SKM-1 treated with dmso at 0.1 percent for 144 hours (cell line): ENCODE results near the gene PARVB.

ENCODE experiments used
- DNase-seq: peaks from one replicate; lab custom pipeline; 2025; ENCODE audit not compliant: unreplicated experiment; lab: John Stamatoyannopoulos, UW

The PARVB gene

DNA sequence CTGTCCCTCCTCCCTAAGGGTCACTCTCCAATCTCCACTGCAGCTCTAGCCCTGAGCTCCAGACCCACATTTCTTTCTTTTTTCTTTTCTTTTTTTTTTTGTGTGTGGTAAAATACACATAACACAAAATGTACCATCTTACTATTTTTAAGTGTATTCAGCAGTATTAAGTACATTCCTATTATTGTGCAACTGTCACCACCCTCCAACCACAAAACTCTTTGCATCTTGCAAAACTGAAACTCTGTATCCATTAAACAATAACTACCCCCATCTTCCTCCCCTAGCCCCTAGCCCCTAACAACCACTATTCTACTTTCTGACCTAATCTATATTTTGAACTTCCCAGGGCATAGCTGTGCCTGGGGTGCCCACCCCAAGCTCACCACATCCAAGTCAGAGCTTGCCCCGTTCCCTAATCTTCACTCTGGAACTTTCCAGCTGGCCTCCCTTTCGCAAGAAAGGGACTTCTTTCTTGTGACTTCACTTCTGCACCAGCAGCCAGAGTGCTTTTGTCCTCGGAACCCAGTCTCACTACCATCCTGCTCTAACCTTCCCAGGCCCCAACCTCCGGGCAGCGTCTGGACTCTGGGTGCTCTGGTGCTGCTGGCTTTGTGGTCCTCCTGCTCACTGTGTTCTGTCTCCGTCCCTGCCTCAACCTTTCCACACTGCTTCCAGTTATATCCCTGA, 187.3 kb downstream of the PARVB start:
- DNase-seq, result no peak

DNA sequence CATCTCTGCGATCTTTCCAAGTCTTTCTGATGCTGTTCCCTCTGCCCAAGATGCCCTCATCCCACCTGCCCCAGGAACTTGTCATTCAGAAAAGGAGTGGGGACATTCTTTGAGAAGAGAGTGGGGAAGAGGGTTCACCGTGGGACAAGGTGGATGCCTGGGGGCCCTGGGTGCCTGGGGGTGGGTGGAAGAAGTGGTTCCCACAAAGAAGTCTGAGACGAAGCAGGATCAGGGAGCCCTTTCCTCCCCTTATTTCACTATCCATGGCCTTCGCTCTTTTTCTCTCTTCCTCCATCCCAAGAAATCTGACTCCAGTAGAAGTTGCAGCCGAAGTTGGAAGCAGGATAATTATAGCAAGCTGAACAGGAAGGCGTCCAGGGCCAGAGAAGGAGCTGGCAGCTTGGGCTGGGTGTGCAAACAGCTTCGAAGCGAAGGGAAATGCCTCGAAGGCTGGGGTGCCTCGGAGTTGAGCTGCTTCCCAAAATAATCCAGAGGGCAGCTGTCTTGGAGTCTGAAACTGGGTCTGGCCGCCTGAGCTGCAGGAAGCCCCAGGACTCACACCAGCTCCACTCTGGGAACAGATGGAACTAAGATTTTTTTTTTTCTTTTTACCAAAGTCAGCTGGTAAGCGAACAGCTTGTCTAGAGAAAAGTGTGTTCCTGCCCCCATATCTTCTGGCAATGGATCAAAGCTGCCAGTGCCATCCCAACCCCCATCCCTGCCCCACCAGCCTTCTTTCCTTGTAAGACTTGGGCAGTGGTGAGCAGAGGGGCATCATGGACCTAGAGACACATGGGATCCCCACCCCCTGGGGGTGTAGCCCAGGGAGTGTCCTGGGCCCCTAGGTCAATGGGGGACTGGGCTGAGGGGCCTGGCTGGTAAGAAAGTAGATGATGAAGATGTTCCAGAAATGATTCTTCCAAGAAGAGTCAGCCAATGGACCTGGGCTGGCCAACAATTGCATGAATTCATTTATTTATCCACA, 188.1 kb downstream of the PARVB start:
- DNase-seq, result no peak

DNA sequence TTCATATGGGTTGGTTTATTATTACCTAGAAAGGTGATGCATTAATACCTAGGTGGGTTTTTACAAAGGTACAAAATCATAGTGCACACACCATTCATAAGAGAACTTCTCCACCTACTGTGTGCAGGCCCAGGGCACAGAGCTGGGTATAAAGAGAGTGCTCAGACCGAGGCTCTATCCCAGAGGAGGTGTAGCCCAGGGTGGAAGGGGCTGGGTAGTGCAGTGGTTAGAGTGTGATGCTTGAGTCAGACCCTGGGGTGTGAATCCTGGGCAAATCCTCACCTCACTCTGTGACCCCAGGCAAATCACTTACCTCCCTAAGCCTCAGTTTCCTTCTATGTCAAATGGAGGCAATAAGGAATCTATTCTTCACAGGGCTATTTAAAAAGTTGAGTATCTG, 188.8 kb downstream of the PARVB start:
- DNase-seq, result no peak

DNA sequence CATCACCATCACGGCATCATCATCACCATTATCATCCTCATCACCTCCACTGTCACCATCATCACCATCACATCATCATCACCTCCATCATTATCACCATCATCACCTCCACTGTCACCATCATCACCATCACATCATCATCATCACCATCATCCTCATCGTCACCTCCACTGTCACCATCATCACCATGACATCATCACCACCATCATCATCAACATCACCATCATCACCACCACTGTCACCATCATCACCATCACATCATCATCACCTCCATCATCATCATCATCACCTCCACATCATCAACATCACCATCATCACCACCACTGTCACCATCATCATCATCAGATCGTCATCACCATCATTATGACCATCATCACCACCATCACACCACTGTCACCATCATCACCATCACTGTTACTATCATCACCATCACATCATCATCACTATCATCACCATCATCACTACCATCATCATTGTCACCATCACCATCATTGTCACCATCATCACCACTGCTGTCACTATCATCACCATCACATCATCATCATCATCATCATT, 189.5 kb downstream of the PARVB start:
- no peak for DNase-seq

DNA sequence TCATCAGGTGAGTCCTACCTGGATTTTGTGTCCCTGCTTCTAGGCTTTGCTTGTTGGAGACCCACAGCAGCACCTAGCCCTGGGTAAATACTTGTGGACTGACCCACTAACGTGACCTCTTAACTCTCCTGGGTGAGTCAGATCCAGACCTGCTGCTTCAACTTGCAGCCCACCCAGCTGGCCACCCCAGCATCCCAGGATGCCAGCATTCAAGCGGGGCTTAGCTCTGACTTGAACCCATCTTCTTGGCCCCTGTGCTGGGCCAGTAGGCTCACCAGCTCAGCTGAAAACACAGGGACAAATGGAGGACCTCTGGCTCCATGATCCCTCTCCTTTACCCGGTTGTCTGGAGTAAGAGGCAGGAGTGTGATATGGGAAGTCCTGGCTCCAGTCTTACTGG, 190.1 kb downstream of the PARVB start:
- no peak for DNase-seq

DNA sequence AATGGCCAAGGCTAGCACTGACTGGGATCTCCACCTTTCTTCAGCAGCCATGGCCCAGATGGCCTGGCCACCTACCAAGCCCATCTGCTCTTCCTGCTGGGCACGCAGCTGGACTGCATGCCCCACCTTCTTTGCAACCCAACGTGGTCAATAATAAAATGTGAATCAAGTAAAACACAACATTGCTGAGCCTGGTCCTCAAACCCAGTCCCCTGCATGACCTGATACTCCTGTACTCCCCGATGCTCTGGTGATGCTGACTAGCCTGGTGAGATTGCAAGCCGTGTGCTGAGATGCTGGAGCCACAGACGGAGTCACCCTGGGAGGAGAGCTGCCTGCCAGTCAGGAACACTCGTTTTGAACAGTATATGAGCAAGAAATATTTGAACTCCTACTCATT, 190.7 kb downstream of the PARVB start:
- no peak for DNase-seq

DNA sequence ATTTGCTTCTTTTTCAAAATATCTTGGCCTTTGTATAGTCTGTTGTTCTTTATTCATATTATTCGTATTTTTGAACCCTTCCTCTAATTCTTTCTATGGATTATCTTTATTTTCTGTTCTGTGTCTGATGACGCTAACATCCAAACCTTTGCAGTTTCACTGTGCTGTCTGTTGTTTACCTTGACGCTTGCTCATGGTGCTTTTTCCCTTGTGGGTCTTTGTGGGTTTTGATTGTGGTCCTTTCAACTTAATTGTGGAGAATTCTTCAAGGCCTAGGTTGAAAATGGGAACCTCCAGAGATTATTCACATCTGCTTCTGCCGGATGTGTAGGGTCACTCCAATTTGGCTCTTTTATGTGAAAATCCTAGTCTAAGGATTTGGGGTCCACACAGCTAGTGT, 191.2 kb downstream of the PARVB start:
- no peak for DNase-seq

DNA sequence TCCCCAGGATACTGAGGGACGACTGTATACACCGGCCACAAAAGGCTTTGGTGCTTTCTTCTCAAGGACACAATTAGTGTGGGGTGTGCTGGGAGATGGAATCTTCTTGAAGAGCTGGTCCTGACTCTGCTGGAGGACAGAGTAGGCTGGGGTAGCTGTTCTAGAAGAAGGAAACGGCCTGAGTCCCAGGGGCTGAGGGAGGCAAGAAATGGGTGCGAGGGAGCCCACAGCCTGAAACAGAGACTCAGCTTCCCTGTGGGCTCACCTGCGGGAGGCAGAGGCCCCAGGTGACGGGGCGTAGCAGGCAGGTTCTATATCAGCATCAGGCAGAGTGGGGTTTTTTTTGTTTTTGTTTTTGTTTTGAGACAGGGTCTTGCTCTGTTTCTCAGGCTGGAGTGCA, 193.2 kb downstream of the PARVB start:
- DNase-seq, result no peak

DNA sequence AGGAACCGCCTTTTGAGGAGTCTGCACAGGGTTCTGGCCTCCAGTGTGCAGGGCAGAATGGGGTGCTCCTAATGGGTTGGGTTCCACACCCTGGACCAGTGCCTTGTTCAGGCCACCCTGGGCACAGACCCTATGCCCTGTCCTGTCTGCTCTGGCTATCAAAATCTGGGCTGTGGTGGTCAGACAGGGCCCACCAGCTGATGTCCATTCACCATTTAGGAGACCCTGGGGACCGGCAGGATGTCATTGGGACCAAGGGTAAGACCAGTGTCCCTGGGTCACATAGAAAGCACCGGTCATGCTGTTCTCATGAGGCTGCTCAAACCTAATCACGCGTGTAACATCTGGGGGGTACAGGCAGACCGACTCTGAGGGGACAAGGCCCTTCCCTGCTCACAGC, 194.0 kb downstream of the PARVB start:
- DNase-seq, result no peak

DNA sequence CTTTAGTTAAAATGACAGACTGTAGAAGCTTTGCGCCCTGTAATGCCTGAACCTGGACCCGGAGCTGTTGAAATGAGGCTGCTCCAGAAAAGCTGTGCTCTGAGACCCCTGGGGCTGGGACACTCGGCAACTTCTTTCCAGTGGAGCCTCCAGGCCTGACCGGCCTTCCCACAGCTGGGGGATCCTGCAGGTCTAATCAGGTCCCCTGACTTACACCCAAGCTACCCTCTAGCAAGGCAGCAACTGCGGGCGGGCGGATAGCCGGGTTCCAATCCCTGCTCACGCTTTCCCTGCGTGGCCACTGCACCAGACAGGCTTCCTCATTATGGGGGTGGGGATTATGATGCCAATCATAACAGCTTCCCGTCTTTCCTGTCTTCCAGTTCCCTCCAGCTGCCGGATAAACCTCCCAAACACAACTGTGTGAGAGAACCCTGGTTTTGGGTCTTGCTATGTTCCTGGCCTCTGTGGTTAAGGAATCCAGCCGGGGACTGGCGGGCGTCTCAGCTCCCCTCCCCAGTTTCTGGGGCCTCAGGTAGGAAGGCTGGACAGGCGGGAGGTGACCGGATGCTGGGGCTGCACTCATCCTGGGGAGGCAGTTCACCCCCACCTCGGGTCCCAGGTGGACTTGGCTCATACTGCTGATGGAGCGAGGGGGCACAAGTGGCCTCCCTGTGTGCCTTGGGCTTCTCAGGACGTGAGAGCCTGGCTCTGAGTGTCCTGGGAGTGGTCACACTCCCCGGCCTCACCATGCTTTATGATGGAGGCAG, 195.2 kb downstream of the PARVB start:
- DNase-seq, result no peak

DNA sequence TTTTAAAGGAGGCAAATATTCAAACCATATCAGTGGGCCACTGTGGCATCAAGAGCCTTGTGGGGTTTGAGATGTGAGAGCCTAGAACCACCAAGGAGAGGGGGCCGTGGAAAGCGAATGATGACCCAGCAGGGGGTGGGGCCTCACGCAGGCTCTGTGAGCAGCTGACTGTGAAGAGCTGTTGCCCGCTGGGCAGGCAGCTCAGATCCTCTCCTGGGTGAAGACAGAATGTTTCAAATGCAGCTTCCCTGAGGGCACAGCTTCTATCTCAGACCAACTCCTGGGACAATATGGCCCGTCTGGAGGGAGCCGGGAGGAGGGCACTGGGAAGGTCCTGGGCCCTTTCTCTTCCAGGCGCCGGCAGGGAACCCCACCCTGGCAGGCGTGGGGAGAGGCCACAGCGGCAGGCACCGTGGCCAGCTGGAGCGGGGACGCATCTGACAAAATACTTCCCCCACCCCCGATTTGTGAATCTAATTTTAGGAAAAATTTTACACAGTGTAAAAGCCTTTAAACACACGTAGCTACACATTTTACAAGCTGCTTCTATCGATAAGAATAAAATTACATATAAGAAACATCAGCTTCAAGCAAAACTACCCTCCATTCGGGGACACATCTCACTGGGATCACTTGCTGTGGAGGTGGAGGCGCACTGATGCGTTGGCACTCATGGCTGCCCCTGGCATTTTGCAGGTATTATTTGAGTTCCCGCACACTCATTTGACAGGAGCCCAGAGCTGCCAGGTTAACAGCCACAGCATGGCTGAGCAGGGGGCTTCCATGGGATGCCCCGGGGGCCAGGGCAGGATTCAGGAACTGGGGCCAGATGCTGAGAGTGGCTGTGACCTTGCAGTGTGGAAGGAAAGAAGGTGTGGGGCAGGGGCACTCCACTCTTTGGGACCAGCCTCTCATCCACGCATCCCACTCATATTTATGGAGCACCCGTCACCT, 196.9 kb downstream of the PARVB start:
- no peak for DNase-seq

DNA sequence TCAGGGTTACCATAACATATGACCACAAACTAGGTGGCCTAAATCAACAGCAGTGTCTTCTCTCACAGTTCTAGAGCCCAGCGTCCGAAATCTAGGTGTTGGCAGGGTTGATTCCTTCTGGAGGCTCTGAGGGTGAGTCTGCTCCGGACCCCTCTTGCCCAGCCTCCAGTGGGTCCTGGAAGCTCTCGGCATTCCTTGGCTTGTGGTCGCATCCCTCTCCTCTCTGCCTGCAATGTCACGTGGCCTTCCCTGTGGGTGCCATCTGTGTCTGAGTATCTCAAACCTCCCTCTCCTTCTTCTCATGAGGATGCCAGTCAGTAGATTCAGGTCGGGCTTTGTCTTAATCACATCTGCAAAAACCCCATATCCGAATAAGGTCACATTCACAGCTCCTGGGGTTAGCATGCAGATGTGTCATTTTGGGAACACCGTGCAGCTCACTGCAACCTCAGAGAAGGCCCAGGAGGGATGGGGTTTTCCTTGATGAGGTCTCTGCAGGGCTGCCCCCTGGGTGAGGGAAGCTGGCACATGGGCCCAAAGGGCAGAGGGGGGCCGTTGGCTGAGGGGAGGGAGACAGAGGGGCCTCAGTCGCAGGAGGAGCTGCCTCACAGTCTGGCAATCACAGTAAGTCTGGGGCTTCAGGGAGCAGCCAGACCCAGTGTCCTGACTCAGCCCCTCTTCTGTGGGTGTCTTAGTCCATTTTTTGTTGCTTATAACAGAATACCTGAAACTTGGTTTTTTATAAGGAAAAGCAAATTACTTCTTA, 197.8 kb downstream of the PARVB start:
- DNase-seq, result no peak
